HG02763 (cell line): Measurements from ENCODE around the gene LIFR.

Experiments used
- ATAC-seq: cut with Tn5 transposase; IDR thresholded peaks from one replicate; pipeline ENCODE4 v1.9.1; 2021; ENCODE audit warnings: mild to moderate bottlenecking, moderate library complexity; ENCODE audit not compliant: unreplicated experiment

Gene LIFR

DNA sequence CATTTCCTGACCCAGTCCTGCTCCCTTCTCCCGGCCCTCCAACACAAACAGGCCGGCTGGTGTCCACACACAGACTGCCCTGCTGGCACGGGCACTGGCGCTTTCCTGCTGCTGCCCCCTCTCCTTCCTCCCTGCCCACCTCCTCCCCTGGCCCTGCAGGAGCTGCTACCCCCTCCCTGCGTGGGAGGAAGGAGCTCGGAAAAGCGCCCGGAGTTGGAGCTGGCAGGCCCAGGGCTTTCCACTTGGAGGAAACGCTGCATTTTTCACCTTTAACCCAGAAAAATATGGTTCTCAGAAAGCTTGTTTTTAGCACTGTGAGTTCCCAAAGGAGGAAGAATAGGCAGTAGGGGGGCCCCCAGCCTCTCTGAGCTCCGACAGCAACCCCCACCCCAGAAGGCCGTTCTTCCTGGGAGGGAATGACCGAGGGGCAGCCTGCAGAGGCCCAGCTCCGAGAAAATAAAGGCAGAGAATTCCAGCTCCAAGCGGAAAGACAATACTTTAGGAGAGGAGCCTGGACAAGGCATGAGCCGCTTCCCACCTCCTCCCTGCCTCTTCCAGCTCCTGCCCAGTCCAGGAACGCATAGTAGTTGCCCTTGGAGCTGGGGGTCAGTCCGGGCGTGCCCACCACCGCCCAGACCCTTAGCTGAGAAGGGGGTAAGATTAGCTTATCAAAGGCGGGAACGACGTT lies 88.9 kb downstream of the LIFR start:
- no peak for ATAC-seq

DNA sequence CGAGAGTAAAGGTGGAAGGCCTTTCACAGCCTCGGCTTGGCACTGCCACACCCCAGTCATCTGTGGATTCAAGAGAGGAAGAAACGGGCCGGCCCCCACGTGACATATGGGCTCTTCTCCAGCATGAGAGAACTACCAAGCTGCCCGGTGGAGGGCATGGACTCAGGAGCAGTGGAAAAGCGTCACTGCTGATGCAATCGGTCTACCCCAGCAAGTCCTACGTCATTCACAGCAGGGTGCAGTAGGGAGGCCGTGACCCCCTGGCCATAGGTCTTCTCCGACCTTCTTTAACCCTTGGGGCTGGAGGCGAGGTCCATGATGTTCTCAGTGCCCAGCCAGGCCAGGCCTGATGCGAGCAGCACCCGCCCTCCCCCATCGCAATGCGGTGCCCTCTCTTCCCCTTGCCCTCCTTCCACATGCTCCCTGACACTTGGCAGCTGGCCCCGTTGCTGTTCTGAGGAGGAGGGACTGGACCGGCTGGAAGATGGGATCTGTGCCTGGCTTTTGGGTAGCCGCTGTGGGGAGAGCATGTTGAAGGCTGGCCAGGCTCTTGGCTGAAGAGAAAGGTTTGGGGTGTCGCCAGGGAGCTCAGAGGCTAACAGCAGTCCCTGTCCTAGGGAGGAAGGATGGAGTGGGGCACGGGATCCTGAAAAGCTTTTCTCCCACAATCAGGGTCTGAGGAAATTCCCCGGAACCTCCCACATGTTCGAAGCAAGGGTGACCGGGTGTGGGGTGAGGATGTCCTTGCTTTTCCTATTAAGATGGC lies 89.8 kb downstream of the LIFR start:
- no peak for ATAC-seq

DNA sequence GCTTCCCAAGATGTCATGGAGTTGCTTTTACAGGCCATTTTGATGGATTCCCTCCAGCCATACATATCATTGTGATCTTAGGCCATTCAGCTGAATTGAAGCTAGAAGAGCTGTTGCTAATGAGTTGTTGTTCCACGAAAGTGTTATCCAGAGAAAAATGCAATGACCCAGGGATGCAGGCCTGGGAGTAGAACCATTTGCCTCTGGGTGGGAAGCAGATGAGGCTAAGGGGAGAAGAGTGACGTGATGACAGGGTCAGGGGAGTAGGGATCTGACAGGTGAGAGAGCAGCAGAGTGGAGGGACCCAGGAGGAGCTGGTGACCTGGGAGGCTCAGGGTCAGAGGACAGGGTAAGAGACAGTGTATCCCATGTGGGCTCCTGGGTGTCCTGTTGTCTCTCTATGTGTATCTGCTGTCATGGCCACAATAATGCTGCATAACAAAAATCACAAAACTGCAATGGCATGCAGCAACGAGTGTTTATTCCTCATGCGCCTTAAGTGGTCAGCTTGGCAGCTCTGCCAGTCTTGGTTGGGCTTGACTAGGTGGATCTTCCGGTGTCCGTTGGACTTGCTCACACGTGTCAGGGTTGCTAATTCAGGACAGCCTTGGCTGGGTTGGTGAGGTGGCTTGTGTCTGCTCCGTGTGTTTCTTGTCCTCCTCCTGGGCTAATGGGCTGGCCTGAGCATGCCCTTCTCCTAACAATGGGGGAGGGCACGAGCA lies 90.6 kb downstream of the LIFR start:
- ATAC-seq, result no peak

- ATAC-seq, result no peak
Observed at GRCh38 chr5:38465061-38465460, 91.4 kb downstream of the LIFR start.

DNA sequence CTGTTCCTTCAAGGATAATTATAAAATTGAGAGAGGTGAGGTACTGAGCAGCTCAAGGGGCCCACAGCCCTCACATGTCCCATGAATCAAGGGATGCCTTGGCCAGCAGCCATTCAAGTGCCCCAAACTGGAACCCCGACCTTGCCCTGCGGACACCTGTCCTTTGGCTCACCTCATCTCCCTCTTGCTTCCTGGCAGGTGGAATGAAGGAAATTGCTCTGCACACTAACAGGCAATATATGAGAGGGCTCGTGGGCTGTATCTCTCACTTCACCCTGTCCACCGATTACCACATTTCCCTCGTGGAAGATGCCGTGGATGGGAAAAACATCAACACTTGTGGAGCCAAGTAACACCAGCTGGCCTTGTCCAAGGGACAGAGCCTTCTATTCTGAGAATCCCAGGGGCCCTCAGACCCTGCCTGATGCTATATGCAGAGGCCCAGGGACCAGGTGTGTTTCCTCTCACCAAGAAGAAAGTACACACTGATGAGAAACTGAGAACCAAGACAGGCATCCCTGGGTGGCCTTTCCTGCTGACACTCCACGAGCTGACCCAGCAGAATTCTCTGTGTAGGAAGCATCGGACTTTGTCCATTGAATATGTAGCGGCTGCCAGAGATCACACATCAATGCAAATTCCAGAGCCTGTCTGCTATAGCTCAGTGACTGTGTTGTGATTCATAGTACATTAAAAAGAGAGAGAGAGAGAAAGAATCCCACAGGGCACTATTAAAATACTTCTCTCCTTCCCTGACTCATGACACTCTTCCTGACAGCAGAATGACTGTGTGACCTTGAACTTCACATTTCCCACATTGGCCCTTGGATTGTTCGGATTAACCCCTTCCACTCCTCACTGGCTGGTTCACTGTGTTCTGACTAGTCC lies 92.6 kb downstream of the LIFR start:
- no peak for ATAC-seq

- no peak for ATAC-seq
Observed at GRCh38 chr5:38462976-38463633, 93.3 kb downstream of the LIFR start.

- no peak for ATAC-seq
Observed at GRCh38 chr5:38458174-38458573, 98.3 kb downstream of the LIFR start.

DNA sequence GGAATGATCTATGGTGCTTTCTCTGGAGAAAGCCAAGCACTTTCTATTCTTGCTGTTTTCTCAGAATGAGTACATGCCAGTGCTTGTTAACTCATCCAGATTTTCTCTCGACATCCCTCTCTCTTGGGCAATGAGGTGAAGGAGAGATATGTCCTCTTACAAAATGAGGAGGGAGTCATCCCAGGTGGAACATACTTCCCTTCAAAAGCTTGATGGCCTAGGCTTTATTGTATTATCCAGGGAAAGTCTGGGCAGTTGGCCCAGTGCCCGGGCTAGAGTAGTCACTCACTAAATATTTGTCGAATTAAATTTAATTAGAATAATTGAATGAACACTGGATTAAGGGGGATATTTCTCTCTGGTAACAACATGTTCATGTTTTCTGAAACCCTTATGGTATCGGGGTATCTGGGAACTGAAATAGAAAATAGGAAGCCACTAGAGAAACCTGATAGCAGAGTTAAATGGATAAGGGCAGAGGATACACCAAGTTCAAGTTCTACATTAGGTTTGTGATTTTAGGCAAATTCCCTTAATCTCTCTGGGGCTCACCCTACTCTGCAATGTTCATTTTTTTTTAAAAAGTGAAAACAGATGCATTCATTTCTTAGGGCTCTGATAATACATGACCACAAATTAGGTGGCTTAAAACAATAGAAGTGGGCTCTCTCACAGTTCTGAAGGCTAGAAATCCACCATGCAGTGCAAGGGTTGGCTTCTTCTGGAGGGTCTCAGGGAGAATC lies 99.6 kb downstream of the LIFR start:
- no peak for ATAC-seq

DNA sequence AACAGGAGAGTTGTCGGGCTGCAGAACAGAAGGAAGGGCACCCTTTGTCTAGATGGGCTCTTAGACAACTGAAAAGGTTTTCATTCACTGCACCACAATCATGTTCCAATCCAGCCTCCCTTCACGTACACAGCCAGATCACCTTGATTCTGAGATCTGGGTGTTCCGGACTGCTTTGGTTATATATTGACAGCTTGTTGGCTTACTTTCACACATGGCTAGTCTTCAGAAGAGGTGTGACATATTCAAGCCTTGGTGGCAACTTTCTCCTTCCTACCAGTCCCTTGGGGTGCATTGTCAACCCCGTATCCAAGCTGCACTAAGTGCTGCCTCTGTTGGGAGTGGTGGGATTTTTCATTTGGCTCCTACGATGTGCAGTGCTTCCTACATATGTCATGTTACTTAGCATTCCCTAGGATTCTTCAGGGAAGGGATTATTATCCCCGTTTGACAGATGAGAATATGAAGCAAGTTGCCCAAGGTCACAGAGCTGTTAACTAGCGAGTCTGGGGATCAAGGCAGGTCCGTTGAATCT lies 100.6 kb downstream of the LIFR start:
- peak; percentile 47 for ATAC-seq

- ATAC-seq, result peak; percentile 4
Observed at GRCh38 chr5:38453921-38454320, 102.5 kb downstream of the LIFR start.

DNA sequence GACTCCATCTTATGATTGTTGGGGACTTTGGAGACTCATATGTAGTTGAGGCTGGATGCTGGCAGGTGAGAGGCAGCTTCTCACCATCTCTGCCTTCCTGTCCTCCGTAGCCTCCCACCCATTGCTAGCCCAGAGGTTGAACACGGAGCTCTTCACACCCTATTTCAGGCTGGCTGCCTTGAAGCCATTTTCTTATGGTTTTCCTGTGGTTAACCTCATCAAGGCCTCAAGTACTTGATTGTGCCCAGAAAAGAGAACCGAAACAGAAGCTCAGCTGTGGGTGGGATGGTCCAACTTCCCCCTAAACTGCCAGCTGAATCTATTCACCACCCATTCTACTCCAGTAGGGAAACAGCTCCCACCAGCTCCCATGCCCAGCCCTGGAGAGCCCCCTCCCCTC lies 102.9 kb downstream of the LIFR start:
- ATAC-seq, result peak; percentile 95

DNA sequence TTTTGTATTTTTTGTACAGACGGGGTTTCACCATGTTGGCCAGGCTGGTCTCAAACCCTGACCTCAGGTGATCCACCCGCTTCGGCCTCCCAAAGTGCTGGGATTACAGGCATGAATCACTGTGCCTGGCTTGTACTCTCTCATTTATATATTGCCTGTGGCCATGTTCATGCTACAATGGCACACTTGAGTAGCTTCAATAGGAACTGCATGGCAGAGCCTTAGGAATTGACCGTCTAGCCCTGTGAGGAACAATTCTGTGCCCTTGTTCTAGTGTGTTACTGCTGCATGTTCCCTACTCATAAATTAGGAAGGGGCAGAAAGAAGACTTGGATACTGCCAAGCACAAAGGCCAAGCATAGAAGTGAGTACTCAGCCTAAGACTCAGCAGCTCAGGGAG lies 104.2 kb downstream of the LIFR start:
- no peak for ATAC-seq

- no peak for ATAC-seq
Observed at GRCh38 chr5:38451074-38451725, 105.2 kb downstream of the LIFR start.

DNA sequence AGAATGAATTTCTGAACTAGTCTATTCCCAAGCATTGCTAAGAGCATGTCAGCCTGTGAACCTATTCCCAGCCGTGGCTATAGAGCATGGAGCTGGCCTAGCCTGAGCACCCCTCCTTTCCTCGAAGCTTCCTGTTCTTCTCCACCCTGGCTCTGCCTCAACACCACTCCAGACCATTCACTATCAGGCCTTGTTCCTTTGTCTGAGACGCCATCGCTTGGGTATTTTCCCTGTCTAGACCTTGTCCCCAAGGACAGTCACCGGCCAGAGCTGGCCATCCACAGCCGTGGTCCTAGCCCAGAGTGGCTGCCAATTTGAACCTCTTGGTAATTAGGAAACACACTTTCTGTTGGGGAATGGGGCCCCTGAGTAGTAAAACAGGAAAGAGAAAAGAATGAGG lies 105.8 kb downstream of the LIFR start:
- ATAC-seq, result no peak

DNA sequence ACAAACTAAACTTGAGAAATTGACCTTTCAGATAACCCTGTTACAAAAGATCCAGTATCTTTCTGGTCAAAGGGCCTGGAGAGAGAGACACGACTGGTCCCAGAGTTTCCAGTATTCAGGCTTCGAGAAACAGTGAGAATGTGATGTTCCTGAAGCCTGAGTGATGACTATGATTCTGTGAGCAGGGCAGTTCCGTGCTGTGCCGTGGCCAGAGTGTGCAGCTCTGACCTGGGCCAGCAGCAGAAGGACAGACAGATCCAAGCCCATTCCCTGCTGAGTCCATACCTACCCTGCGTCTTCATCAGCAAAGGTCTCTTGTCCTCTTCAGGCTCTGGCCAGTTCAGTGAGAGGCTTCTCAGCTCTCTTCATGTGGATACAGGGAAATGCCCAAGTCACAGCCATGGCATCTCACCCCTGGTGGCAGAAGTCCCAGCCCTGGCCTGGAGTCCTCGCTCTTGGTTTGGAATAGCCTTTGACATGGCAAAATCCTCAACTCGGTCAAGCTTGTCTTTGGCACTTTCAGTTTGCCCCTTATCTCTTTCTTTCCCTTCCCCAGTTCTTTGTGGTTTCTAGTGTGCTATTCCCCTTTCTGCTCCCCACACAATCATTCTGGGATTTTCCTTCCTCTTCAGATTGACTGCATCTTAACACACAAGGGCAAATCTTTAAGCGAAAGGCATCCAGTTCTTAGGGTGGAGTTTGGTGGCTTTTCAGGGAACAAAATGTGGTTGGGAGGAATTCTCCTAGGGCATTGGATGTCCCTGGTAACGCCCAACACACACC lies 107.7 kb downstream of the LIFR start:
- ATAC-seq, result no peak

GRCh38 chr5:38447786-38448185 lies 108.7 kb downstream of the LIFR start:
- ATAC-seq, result no peak

DNA sequence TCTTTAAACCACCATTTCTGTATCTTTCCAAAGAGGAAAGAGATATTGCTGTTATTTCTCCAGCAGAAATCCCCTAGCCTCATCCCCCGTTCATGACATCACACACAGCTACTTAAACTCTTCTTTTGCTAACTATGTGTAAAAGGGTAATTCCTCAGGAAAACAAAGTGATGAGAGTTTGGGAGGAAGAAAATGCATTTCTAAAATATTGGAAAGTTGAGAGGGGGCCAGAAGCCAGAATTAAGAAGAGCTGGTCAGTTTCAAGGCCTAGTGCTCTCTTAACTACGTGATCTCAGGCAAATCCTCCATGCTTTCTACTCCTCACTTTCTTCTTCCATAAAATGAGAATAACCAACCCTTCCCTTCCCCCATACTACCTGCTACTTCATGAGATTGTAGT lies 109.4 kb downstream of the LIFR start:
- no peak for ATAC-seq

DNA sequence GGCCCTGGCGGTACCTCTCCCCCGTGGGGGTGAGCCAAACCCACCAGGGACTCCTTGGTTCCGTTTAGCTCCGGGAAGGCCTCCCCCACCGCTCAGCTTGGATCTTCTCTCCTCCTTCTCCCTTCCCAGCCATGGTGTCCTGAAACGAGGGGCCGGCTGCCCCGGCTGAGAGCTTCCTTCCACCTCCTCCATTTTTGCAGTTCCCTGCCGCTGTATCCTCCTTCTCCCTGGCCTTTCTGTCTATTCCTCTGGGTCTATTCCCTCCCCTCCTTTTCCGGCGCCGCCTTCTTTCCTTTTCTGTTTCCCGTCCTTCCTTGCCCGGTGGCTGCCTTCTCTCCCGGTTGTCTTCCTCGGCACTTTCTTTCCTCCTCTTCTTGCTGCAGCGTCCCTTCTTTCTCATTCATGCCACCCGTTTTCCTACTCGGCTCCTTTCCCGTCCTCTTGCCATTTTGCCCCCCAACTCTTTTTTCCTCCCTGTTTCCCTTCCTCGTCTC lies 110.4 kb downstream of the LIFR start:
- no peak for ATAC-seq
